MCF 10A (cell line): ENCODE measurements around the gene TAP2. TPM values are rescaled to one million over a fixed set of nuclear protein-coding genes. Genes with fewer than 3 reads are reported as not detected.

Experiments used
- BruUV-seq: library from RNA; stranded (reverse); fragments of 400-500 nt; replicated peaks from 2 replicates; lab custom pipeline; 2021; lab: Mats Ljungman, UMichigan
- CTCF ChIA-PET: fragments of 300-600 bp; sonication (Branson Sonifier 250); formaldehyde crosslinking; extraction: SDS; loops from one replicate; lab custom pipeline; 2021; ENCODE audit warnings: antibody characterized with exemption, inconsistent platforms; lab: Yijun Ruan, JAX
- POLR2A ChIA-PET: fragments of 300-600, 350-650 bp; sonication (Branson Sonifier 250); formaldehyde crosslinking; extraction: SDS; loops from one replicate; lab custom pipeline; 2020; ENCODE audit warnings: antibody characterized with exemption, inconsistent platforms; lab: Yijun Ruan, JAX
- DNase-seq: peaks from one replicate; pipeline ENCODE4 v3.0.0-alpha.2; 2018; ENCODE audit not compliant: unreplicated experiment
- H3K27ac Mint-ChIP-seq: one replicate; pipeline ENCODE4 v1.8.0; 2022; ENCODE audit warnings: mild to moderate bottlenecking, low read depth, mixed read lengths; ENCODE audit not compliant: unreplicated experiment
- H3K27me3 Mint-ChIP-seq: one replicate; pipeline ENCODE4 v1.8.0; 2022; ENCODE audit warnings: mixed read lengths; ENCODE audit not compliant: insufficient read depth, unreplicated experiment
- H3K36me3 Mint-ChIP-seq: one replicate; pipeline ENCODE4 v1.8.0; 2022; ENCODE audit warnings: mild to moderate bottlenecking, moderate library complexity, mixed read lengths; ENCODE audit not compliant: insufficient read depth, unreplicated experiment
- H3K4me1 Mint-ChIP-seq: one replicate; pipeline ENCODE4 v1.8.0; 2022; ENCODE audit warnings: mixed read lengths; ENCODE audit not compliant: insufficient read depth, unreplicated experiment
- H3K4me3 Mint-ChIP-seq: one replicate; pipeline ENCODE4 v1.8.0; 2022; ENCODE audit warnings: mild to moderate bottlenecking, moderate library complexity, mixed read lengths; ENCODE audit not compliant: unreplicated experiment
- H3K9me3 Mint-ChIP-seq: one replicate; pipeline ENCODE4 v1.8.0; 2022; ENCODE audit warnings: mixed read lengths; ENCODE audit not compliant: unreplicated experiment
- CTCF ChIP-seq: fragments of 200-600 bp; IDR thresholded peaks from one replicate; pipeline ENCODE4 v1.8.0; 2022; ENCODE audit warnings: antibody characterized with exemption, mild to moderate bottlenecking; ENCODE audit not compliant: unreplicated experiment
- intact Hi-C: fragments of 100-400 bp; cut with micrococcal nuclease; formaldehyde crosslinking; loops from 2 replicates; pipeline ENCODE4 v1.14.1; 2022
- total RNA-seq: library from RNA; stranded (reverse); gene quantifications from 2 replicates; pipeline ENCODE4 v1.2.3, GENCODE V29; 2022

Gene TAP2
- total RNA-seq, 1 experiment from 2014 or later: 61.2 TPM

- no peak overlapping the region for H3K4me3 Mint-ChIP-seq
- H3K36me3 Mint-ChIP-seq: peaks cover 7% of the 10 kb centered on the region
- no peaks in the 10 kb centered on the region for H3K9me3 Mint-ChIP-seq
- peaks cover 25% of the 10 kb centered on the region for H3K4me1 Mint-ChIP-seq
- no peak for TF ChIP-seq CTCF
- no peak overlapping the region for H3K27ac Mint-ChIP-seq
- no peak for DNase-seq
- POLR2A ChIA-PET: interaction anchor here (0.7 to 5.6 kb wide), 5 partner anchors 12 to 1581 kb away, joined by 3 to 111 read pairs (median 4); partner anchors contain the start of genes PSMB8 and TAP2
- intact Hi-C loops: no loop called here
- CTCF ChIA-PET: interaction anchor here (0.5 to 5.7 kb wide), 11 partner anchors 13 to 683 kb away, joined by 3 to 110 read pairs (median 3); partner anchors contain the start of gene TAP2
- no TSS peak for BruUV-seq
- no peaks in the 10 kb centered on the region for H3K27me3 Mint-ChIP-seq
Observed at GRCh38 chr6:32855467-32856174, 17.1 kb upstream of the TAP2 start.

- BruUV-seq: no TSS peak
- ChIA-PET CTCF (interaction anchor here (0.6 to 5.7 kb wide), 14 partner anchors 10 to 666 kb away, joined by 3 to 110 read pairs (median 4); partner anchors contain the start of gene TAP2), POLR2A (interaction anchor here (0.6 to 5.6 kb wide), 14 partner anchors 11 to 1580 kb away, joined by 3 to 111 read pairs (median 4); partner anchors contain the start of genes PSMB8 and TAP2)
- Mint-ChIP-seq H3K27ac (peak overlapping the region; percentile 94), H3K4me3 (peak overlapping the region; percentile 99), H3K4me1 (peaks cover 21% of the 10 kb centered on the region), H3K36me3 (peaks cover 16% of the 10 kb centered on the region), H3K27me3 (no peaks in the 10 kb centered on the region), H3K9me3 (no peaks in the 10 kb centered on the region)
- DNase-seq: peak; percentile 28
- no peak for TF ChIP-seq CTCF
- intact Hi-C loops: loop anchor here (1.0 kb wide), 3 partner anchors 14 to 28 kb away; partner anchors contain the start of gene TAP2
Observed at GRCh38 chr6:32854376-32855178, 16.0 kb upstream of the TAP2 start.

- Mint-ChIP-seq H3K4me1 (peaks cover 21% of the 10 kb centered on the region), H3K27me3 (no peaks in the 10 kb centered on the region), H3K9me3 (no peaks in the 10 kb centered on the region), H3K27ac (peak within 1 kb of the TSS; percentile 94), H3K36me3 (peaks cover 14% of the 10 kb centered on the region), H3K4me3 (peak within 1 kb of the TSS; percentile 99)
- BruUV-seq: no TSS peak
- POLR2A ChIA-PET: interaction anchor here (0.6 to 5.6 kb wide), 23 partner anchors 8 to 1307 kb away, joined by 3 to 111 read pairs (median 4); partner anchors contain the start of genes GPANK1, PSMB8, RPS18 and TAP2
- CTCF ChIA-PET: interaction anchor here (0.6 to 5.7 kb wide), 16 partner anchors 9 to 658 kb away, joined by 3 to 110 read pairs (median 4); partner anchors contain the start of genes PSMB8 and TAP2
- intact Hi-C loops: loop anchor here (1.0 kb wide), 3 partner anchors 15 to 27 kb away; partner anchors contain the start of gene TAP2
- peak; percentile 94 for DNase-seq
- peak; percentile 51 for TF ChIP-seq CTCF
Observed at GRCh38 chr6:32853541-32854375, 15.2 kb upstream of the TAP2 start, which contains the start of the genes PSMB9 and TAP1. PSMB9 (plus strand) TSS chr6:32854192; CDS start chr6:32854230, 38 bp downstream. TAP1 (minus strand) TSS chr6:32853704; CDS start chr6:32853636, 68 bp downstream.
